IMR-90 (cell line): Measurements from ENCODE around the gene MZB1. TPM values are rescaled to one million over a fixed set of nuclear protein-coding genes. Genes with fewer than 3 reads are reported as not detected.

Experiments
- ATAC-seq: fragments of 200-7000 bp; cut with Tn5 transposase; 2 replicates; pipeline ENCODE4 v1.9.1; 2020; ENCODE audit warnings: low read depth, mild to moderate bottlenecking, moderate library complexity
- BruUV-seq: library from RNA; stranded (reverse); fragments of 400-500 nt; replicated peaks from 2 replicates; lab custom pipeline; 2021; lab: Mats Ljungman, UMichigan
- CTCF ChIA-PET: fragments of 300-600 bp; formaldehyde crosslinking; extraction: SDS; loops from one replicate; lab custom pipeline; 2021; ENCODE audit warnings: antibody characterized with exemption; lab: Yijun Ruan, JAX
- POLR2A ChIA-PET: fragments of 300-600 bp; sonication (Branson Sonifier 250); formaldehyde crosslinking; loops from one replicate; lab custom pipeline; 2022; ENCODE audit warnings: antibody characterized with exemption; ENCODE audit not compliant: unreplicated experiment; lab: Charles Lee
- DNase-seq: peaks from one replicate; pipeline ENCODE4 v3.0.0; 2013
- H2AFZ ChIP-seq: replicated peaks from 2 replicates; pipeline ENCODE3; 2013; ENCODE audit warnings: low read length, mild to moderate bottlenecking; ENCODE audit not compliant: poor library complexity
- H2AK5ac ChIP-seq: 2 replicates; pipeline ENCODE4 v1.6.1; 2013; ENCODE audit warnings: low read depth, low read length, inconsistent platforms
- H2AK9ac ChIP-seq: replicated peaks from 2 replicates; pipeline ENCODE3; 2013; ENCODE audit warnings: mild to moderate bottlenecking, low read depth, low read length, moderate library complexity; ENCODE audit not compliant: poor library complexity
- H2BK120ac ChIP-seq: 2 replicates; pipeline ENCODE4 v1.6.1; 2013; ENCODE audit warnings: low read depth, low read length, inconsistent platforms
- H2BK15ac ChIP-seq: 3 replicates; pipeline ENCODE4 v1.6.1; 2013; ENCODE audit warnings: low read depth, low read length, inconsistent platforms
- H2BK20ac ChIP-seq: 2 replicates; pipeline ENCODE4 v1.6.1; 2013; ENCODE audit warnings: low read depth, mild to moderate bottlenecking, inconsistent platforms, low read length, moderate library complexity
- H2BK5ac ChIP-seq: 2 replicates; pipeline ENCODE4 v1.6.1; 2013; ENCODE audit warnings: mild to moderate bottlenecking, low read depth, low read length, inconsistent platforms; ENCODE audit not compliant: poor library complexity, severe bottlenecking
- H3K14ac ChIP-seq: replicated peaks from 2 replicates; pipeline ENCODE4 v1.6.1; 2013; ENCODE audit warnings: low read depth, low read length, inconsistent platforms
- H3K18ac ChIP-seq: 2 replicates; pipeline ENCODE4 v1.6.1; 2013; ENCODE audit warnings: low read depth, low read length, control low read depth
- H3K23ac ChIP-seq: 2 replicates; pipeline ENCODE4 v1.6.1; 2013; ENCODE audit warnings: low read depth, low read length, inconsistent platforms
- H3K27ac ChIP-seq: 2 replicates; pipeline ENCODE4 v1.5.1; 2013; ENCODE audit warnings: mild to moderate bottlenecking, control low read depth, low read length; ENCODE audit not compliant: insufficient read depth
- H3K27me3 ChIP-seq: 2 replicates; pipeline ENCODE4 v1.6.1; 2013; ENCODE audit warnings: low read length; ENCODE audit not compliant: control insufficient read depth, insufficient read depth
- H3K36me3 ChIP-seq: 2 replicates; pipeline ENCODE4 v1.6.1; 2013; ENCODE audit warnings: low read length, mixed read lengths; ENCODE audit not compliant: control insufficient read depth, insufficient read depth
- H3K4ac ChIP-seq: 2 replicates; pipeline ENCODE4 v1.6.1; 2013; ENCODE audit warnings: low read depth, low read length, inconsistent platforms
- H3K4me1 ChIP-seq: 2 replicates; pipeline ENCODE4 v1.6.1; 2013; ENCODE audit warnings: low read length, mixed read lengths; ENCODE audit not compliant: control insufficient read depth, insufficient read depth
- H3K4me2 ChIP-seq: 2 replicates; pipeline ENCODE4 v1.6.1; 2013; ENCODE audit warnings: low read depth, mild to moderate bottlenecking, control low read depth, low read length, moderate library complexity
- H3K4me3 ChIP-seq: 2 replicates; pipeline ENCODE4 v1.5.1; 2013; ENCODE audit warnings: low read depth, mild to moderate bottlenecking, control low read depth, low read length, moderate library complexity; ENCODE audit not compliant: insufficient read depth
- H3K56ac ChIP-seq: 2 replicates; pipeline ENCODE4 v1.6.1; 2013; ENCODE audit warnings: low read length, inconsistent platforms; ENCODE audit not compliant: insufficient read depth; ENCODE audit errors: extremely low read depth
- H3K79me1 ChIP-seq, 2 experiments: 2 replicates each; pipeline ENCODE4 v1.6.1; 2013; ENCODE audit warnings: low read length in 2 of 2, inconsistent platforms in 1 of 2, low read depth in 1 of 2
- H3K9ac ChIP-seq: 2 replicates; pipeline ENCODE4 v1.6.1; 2013; ENCODE audit warnings: low read depth, low read length, control low read depth
- H3K9me1 ChIP-seq: 2 replicates; pipeline ENCODE4 v1.6.1; 2013; ENCODE audit warnings: low read length, inconsistent platforms; ENCODE audit not compliant: insufficient read depth
- H3K9me3 ChIP-seq: 2 replicates; pipeline ENCODE4 v1.6.1; 2013; ENCODE audit warnings: low read length; ENCODE audit not compliant: control insufficient read depth, insufficient read depth
- H4K20me1 ChIP-seq: 2 replicates; pipeline ENCODE4 v1.6.1; 2013; ENCODE audit warnings: low read length, inconsistent platforms; ENCODE audit not compliant: insufficient read depth
- H4K5ac ChIP-seq: 2 replicates; pipeline ENCODE4 v1.6.1; 2013; ENCODE audit warnings: mild to moderate bottlenecking, low read depth, low read length, control low read depth
- H4K8ac ChIP-seq, 2 experiments: 2 replicates each; pipeline ENCODE4 v1.6.1; 2013; ENCODE audit warnings: low read depth in 2 of 2, low read length in 2 of 2, control low read depth in 1 of 2, inconsistent platforms in 1 of 2
- H4K91ac ChIP-seq: 2 replicates; pipeline ENCODE4 v1.6.1; 2013; ENCODE audit warnings: low read depth, low read length, inconsistent platforms; ENCODE audit not compliant: insufficient read depth
- BHLHE40 ChIP-seq: fragments of 150-350 bp; IDR thresholded peaks from 2 replicates; pipeline ENCODE4 v1.6.1; 2016; ENCODE audit warnings: mild to moderate bottlenecking, low read depth, low read length
- CEBPB ChIP-seq: IDR thresholded peaks from 2 replicates; pipeline ENCODE4 v1.6.1; 2012; ENCODE audit warnings: low read depth, low read length, improper control_type of control experiment
- CHD1 ChIP-seq: IDR thresholded peaks from 2 replicates; pipeline ENCODE4 v1.6.1; 2012; ENCODE audit warnings: low read depth, low read length, improper control_type of control experiment
- FOS ChIP-seq: fragments of 150-350 bp; IDR thresholded peaks from 2 replicates; pipeline ENCODE4 v1.6.1; 2016; ENCODE audit warnings: low read depth, low read length
- MAFK ChIP-seq: IDR thresholded peaks from 2 replicates; pipeline ENCODE4 v1.6.1; 2012; ENCODE audit warnings: low read depth, low read length, improper control_type of control experiment
- MAZ ChIP-seq: IDR thresholded peaks from 2 replicates; pipeline ENCODE4 v1.6.1; 2012; ENCODE audit warnings: low read depth, mild to moderate bottlenecking, low read length, improper control_type of control experiment, moderate library complexity, borderline replicate concordance
- MXI1 ChIP-seq: IDR thresholded peaks from 2 replicates; pipeline ENCODE4 v1.6.1; 2012; ENCODE audit warnings: low read depth, mild to moderate bottlenecking, low read length, moderate library complexity, borderline replicate concordance
- NFE2L2 ChIP-seq: fragments of 150-350 bp; IDR thresholded peaks from 2 replicates; pipeline ENCODE4 v1.6.1; 2016; ENCODE audit warnings: low read depth, mild to moderate bottlenecking, low read length
- POLR2A ChIP-seq: IDR thresholded peaks from 2 replicates; pipeline ENCODE4 v1.6.1; 2012; ENCODE audit warnings: mild to moderate bottlenecking, low read depth, low read length
- RAD21 ChIP-seq: IDR thresholded peaks from 2 replicates; pipeline ENCODE4 v1.6.1; 2012; ENCODE audit warnings: low read length, improper control_type of control experiment
- RCOR1 ChIP-seq: IDR thresholded peaks from 2 replicates; pipeline ENCODE4 v1.6.1; 2012; ENCODE audit warnings: mild to moderate bottlenecking, low read length, improper control_type of control experiment; ENCODE audit not compliant: insufficient replicate concordance
- RFX5 ChIP-seq: IDR thresholded peaks from 2 replicates; pipeline ENCODE4 v1.8.0; 2012; ENCODE audit warnings: low read depth, mild to moderate bottlenecking, low read length, moderate library complexity
- SMC3 ChIP-seq: fragments of 150-350 bp; IDR thresholded peaks from 2 replicates; pipeline ENCODE4 v1.6.1; 2016; ENCODE audit warnings: low read depth, mild to moderate bottlenecking, antibody characterized with exemption, low read length, moderate library complexity
- USF2 ChIP-seq: fragments of 150-350 bp; IDR thresholded peaks from 2 replicates; pipeline ENCODE4 v1.6.1; 2017; ENCODE audit warnings: mild to moderate bottlenecking, antibody characterized with exemption, low read length, low read depth
- WGBS, 2 experiments: methylation state at CpG; one replicate each; pipeline versions ENCODE4 v1.1.5 to v1.1.7; 2013; ENCODE audit warnings: missing lambda C conversion rate in 2 of 2; ENCODE audit not compliant: insufficient read length in 1 of 2; ENCODE audit errors: extremely low coverage in 2 of 2; 5-methylcytosine and 5-hydroxymethylcytosine counted together
- dilution Hi-C: fragments of 300-500 bp; cut with HindIII; formaldehyde crosslinking; loops from one replicate; pipeline ENCODE4 v1.14.3; 2018; ENCODE audit warnings: low sequenced_read_pairs; ENCODE audit not compliant: unreplicated experiment
- in situ Hi-C: fragments of 300-500 bp; cut with MboI; formaldehyde crosslinking; loops from 3 replicates; pipeline ENCODE4 v1.14.3; 2019; ENCODE audit warnings: low sequenced_read_pairs, inconsistent platforms, mixed read lengths
- intact Hi-C: fragments of 100-400 bp; cut with micrococcal nuclease; formaldehyde crosslinking; loops from 2 replicates; pipeline ENCODE4 v1.10.0; 2022
- polyA plus RNA-seq, 3 experiments: library from polyadenylated mRNA; depleted of rRNA; stranded (reverse); fragments of >200 nt; gene quantifications; 2 replicates each; pipeline ENCODE4 v1.2.3, GENCODE V29; 2012; ENCODE audit warnings: low replicate concordance in 1 of 3
- total RNA-seq: library from RNA; depleted of rRNA; stranded (reverse); fragments of >200 nt; gene quantifications from 2 replicates; pipeline ENCODE4 v1.2.3, GENCODE V29; 2012
- TF ChIP-seq, protein P1 (sequence below): fragments of 150-350 bp; IDR thresholded peaks from 2 replicates; pipeline ENCODE4 v1.6.1; 2016; ENCODE audit warnings: low read depth, mild to moderate bottlenecking, low read length, moderate library complexity, borderline replicate concordance
- TF ChIP-seq, protein P2 (sequence below): conservative IDR thresholded peaks from 2 replicates; pipeline ENCODE4 v1.5.1; 2012; ENCODE audit warnings: mild to moderate bottlenecking, low read depth, low read length, improper control_type of control experiment

MZB1 gene
- total and polyA plus RNA-seq, 2 of the 4 experiments (the other 2 are of a cell fraction): not detected

DNA sequence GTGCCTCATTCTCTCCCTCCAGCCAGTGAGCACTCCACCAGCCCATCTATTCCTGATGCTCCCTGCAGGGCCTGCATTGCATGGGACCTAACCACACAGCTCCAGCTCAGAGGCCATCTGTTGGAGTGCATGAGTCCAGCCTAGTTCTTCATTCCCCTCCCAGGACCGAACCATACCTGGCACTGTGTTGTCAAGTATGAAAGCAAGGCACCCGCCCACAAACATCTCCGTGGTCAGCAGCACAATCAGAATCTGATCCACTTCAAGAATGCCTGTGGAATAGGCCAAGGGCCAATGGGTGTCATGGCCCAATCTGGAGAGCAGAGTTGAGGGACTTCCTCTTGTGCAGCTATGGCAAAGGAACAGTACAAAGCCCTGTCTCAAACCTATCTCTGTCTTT is 12.5 kb downstream of the MZB1 start:
- Histone ChIP-seq H4K20me1 (peaks cover 7% of the 10 kb centered on the region; the same call in 1 of the 2 replicates), H3K4me2 (no peak overlapping the region), H3K14ac (no peak overlapping the region), H3K56ac (no peak overlapping the region), H3K27ac (no peak overlapping the region), H2BK120ac (no peak overlapping the region), H3K4ac (no peak overlapping the region), H2AK9ac (no peak overlapping the region), H3K9me3 (no peaks in the 10 kb centered on the region), H2AFZ (no peak overlapping the region), H4K8ac (no peak overlapping the region), H3K79me1 (peaks cover 0 to 8% of the 10 kb centered on the region in 2 experiments; a peak in 2 of 4 replicates), H2BK20ac (no peak overlapping the region), H4K91ac (no peak overlapping the region), H3K4me1 (peaks cover 2% of the 10 kb centered on the region; the same call in 1 of the 2 replicates), H3K23ac (no peak overlapping the region), H3K18ac (no peak overlapping the region), H2AK5ac (no peak overlapping the region), H2BK15ac (no peak overlapping the region), H3K9me1 (peaks cover 15% of the 10 kb centered on the region), H3K4me3 (no peak overlapping the region), H2BK5ac (no peak overlapping the region), H3K9ac (no peak overlapping the region), H3K27me3 (no peaks in the 10 kb centered on the region), H3K36me3 (peaks cover 21% of the 10 kb centered on the region; the same call in 1 of the 2 replicates), H4K5ac (no peak overlapping the region)
- dilution Hi-C loops (no loop called here), intact Hi-C loops (no loop called here), in situ Hi-C loops (no loop called here)
- ATAC-seq: no peak
- BruUV-seq: no TSS peak
- DNase-seq: no peak
- 92% methylated on average over 2 of the region's 3 CpGs; no CpG with 5 or more reads in 1 of the 2 experiments for WGBS, 2 experiments
- POLR2A ChIA-PET: no interaction called here
- no peak for TF ChIP-seq RFX5
- no peak for TF ChIP-seq POLR2A
- TF ChIP-seq MAZ: no peak
- TF ChIP-seq CEBPB: no peak
- TF ChIP-seq RAD21: no peak
- TF ChIP-seq, protein P1, sequence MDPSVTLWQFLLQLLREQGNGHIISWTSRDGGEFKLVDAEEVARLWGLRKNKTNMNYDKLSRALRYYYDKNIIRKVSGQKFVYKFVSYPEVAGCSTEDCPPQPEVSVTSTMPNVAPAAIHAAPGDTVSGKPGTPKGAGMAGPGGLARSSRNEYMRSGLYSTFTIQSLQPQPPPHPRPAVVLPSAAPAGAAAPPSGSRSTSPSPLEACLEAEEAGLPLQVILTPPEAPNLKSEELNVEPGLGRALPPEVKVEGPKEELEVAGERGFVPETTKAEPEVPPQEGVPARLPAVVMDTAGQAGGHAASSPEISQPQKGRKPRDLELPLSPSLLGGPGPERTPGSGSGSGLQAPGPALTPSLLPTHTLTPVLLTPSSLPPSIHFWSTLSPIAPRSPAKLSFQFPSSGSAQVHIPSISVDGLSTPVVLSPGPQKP: no peak
- TF ChIP-seq FOS: no peak
- TF ChIP-seq NFE2L2: no peak
- no peak for TF ChIP-seq BHLHE40
- no peak for TF ChIP-seq CHD1
- no peak for TF ChIP-seq RCOR1
- no peak for TF ChIP-seq SMC3
- no peak for TF ChIP-seq MXI1
- no peak for TF ChIP-seq USF2
- TF ChIP-seq MAFK: no peak
- TF ChIP-seq, protein P2, sequence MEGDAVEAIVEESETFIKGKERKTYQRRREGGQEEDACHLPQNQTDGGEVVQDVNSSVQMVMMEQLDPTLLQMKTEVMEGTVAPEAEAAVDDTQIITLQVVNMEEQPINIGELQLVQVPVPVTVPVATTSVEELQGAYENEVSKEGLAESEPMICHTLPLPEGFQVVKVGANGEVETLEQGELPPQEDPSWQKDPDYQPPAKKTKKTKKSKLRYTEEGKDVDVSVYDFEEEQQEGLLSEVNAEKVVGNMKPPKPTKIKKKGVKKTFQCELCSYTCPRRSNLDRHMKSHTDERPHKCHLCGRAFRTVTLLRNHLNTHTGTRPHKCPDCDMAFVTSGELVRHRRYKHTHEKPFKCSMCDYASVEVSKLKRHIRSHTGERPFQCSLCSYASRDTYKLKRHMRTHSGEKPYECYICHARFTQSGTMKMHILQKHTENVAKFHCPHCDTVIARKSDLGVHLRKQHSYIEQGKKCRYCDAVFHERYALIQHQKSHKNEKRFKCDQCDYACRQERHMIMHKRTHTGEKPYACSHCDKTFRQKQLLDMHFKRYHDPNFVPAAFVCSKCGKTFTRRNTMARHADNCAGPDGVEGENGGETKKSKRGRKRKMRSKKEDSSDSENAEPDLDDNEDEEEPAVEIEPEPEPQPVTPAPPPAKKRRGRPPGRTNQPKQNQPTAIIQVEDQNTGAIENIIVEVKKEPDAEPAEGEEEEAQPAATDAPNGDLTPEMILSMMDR: no peak
- CTCF ChIA-PET: no interaction called here
